Measurements from ENCODE around the gene CPNE8.
"Not testable (repeated sequence)": the region's sequence is repeated elsewhere in the genome, so short reads cannot be mapped to it uniquely, and the experiment has no call there.

Gene CPNE8

DNA sequence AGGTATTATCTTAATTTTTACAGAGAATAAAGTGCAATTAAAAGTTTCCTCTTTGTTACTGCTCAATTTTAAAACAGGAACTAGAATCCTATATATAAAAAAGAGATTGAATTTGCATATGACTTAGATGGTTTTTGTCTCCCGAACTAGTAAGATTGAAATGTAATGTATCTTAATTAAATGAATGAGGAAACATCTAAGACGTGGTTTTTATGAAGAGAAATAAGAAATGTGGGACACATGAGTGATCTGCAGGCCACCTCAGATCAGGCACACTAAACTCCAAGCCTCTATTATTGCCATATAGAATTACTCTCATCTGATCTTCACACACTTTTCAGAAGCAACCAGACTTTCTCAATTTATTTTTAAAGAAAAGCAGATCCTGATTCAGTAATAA is 158.6 kb downstream of the CPNE8 start:
- no peak overlapping the region for H3K9ac ChIP-seq (ENCODE audit: low read length)
- H3K27ac ChIP-seq (ENCODE audit: low read length), result no peak overlapping the region
- no peak for TF ChIP-seq CTCF (IDR thresholded peaks at IDR 0.05; ENCODE audit: low read length)
- no peak for TF ChIP-seq EZH2phosphoT487 (IDR thresholded peaks at IDR 0.05; ENCODE audit: low read length)
- TF ChIP-seq EZH2 (optimal IDR thresholded peaks at IDR 0.05; ENCODE audit: low read depth, low read length), result no peak
- DNase-seq, result no peak
- H3K79me2 ChIP-seq (ENCODE audit: low read length), result no peaks in the 10 kb centered on the region
- no peaks in the 10 kb centered on the region for H4K20me1 ChIP-seq (ENCODE audit: insufficient read depth, low read length)
- H3F3A ChIP-seq (ENCODE audit: insufficient read depth, low read length), result no peaks in the 10 kb centered on the region
- H3K9me2 ChIP-seq (replicated peaks; ENCODE audit: insufficient read depth, low read length), result no peaks in the 10 kb centered on the region
- H3K4me3 ChIP-seq (ENCODE audit: low read length), result no peak overlapping the region
- H3K9me3 ChIP-seq (replicated peaks; ENCODE audit: insufficient read depth, low read length), result no peaks in the 10 kb centered on the region
- H3K4me2 ChIP-seq (ENCODE audit: low read depth, low read length), result no peak overlapping the region
- H3K27me3 ChIP-seq (replicated peaks; ENCODE audit: insufficient read depth, low read length), result no peaks in the 10 kb centered on the region
- no peaks in the 10 kb centered on the region for H3K36me3 ChIP-seq (replicated peaks; ENCODE audit: insufficient read depth, low read length)
- H2AFZ ChIP-seq (ENCODE audit: low read length), result no peak overlapping the region
- no peaks in the 10 kb centered on the region for H3K4me1 ChIP-seq (ENCODE audit: low read length)

- Histone ChIP-seq H3K27me3 (replicated peaks; ENCODE audit: insufficient read depth, low read length) (no peaks in the 10 kb centered on the region), H3K4me1 (ENCODE audit: low read length) (no peaks in the 10 kb centered on the region), H3K9me3 (replicated peaks; ENCODE audit: insufficient read depth, low read length) (no peaks in the 10 kb centered on the region), H3K9ac (ENCODE audit: low read length) (no peak overlapping the region), H3K36me3 (replicated peaks; ENCODE audit: insufficient read depth, low read length) (no peaks in the 10 kb centered on the region), H3F3A (ENCODE audit: insufficient read depth, low read length) (no peaks in the 10 kb centered on the region), H3K4me2 (ENCODE audit: low read depth, low read length) (no peak overlapping the region), H3K4me3 (ENCODE audit: low read length) (no peak overlapping the region), H2AFZ (ENCODE audit: low read length) (no peak overlapping the region), H3K9me2 (replicated peaks; ENCODE audit: insufficient read depth, low read length) (no peaks in the 10 kb centered on the region), H3K27ac (ENCODE audit: low read length) (no peak overlapping the region), H3K79me2 (ENCODE audit: low read length) (no peaks in the 10 kb centered on the region), H4K20me1 (ENCODE audit: insufficient read depth, low read length) (no peaks in the 10 kb centered on the region)
- TF ChIP-seq EZH2phosphoT487 (IDR thresholded peaks at IDR 0.05; ENCODE audit: low read length) (no peak), EZH2 (optimal IDR thresholded peaks at IDR 0.05; ENCODE audit: low read depth, low read length) (no peak), CTCF (IDR thresholded peaks at IDR 0.05; ENCODE audit: low read length) (no peak)
- no peak for DNase-seq
Observed at GRCh38 chr12:38745601-38746000, 159.8 kb downstream of the CPNE8 start.

DNA sequence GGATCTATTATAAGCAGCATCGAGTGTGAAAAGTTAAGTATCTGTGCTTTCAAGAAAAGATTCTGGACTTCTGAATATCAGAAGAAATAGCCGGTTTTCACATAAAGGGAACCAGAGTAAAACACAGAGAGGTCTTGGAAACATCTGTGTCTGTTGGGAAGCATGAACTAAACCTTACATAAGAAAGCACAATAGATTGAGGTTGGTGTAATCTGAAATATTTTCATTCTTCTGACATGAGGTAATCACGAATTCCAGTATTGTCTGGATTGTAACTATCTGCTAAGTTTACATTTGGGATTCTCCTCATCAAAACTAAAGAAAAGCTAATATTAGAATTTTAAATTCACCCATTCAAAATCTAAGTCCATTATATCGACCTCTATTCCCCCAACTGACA is 161.3 kb downstream of the CPNE8 start:
- Histone ChIP-seq H3K4me2 (ENCODE audit: low read depth, low read length) (no peak overlapping the region), H3K27me3 (replicated peaks; ENCODE audit: insufficient read depth, low read length) (no peaks in the 10 kb centered on the region), H4K20me1 (ENCODE audit: insufficient read depth, low read length) (no peaks in the 10 kb centered on the region), H3K9ac (ENCODE audit: low read length) (no peak overlapping the region), H3K79me2 (ENCODE audit: low read length) (no peaks in the 10 kb centered on the region), H3K9me3 (replicated peaks; ENCODE audit: insufficient read depth, low read length) (no peaks in the 10 kb centered on the region), H3K36me3 (replicated peaks; ENCODE audit: insufficient read depth, low read length) (no peaks in the 10 kb centered on the region), H3F3A (ENCODE audit: insufficient read depth, low read length) (no peaks in the 10 kb centered on the region), H3K4me1 (ENCODE audit: low read length) (no peaks in the 10 kb centered on the region), H3K4me3 (ENCODE audit: low read length) (no peak overlapping the region), H2AFZ (ENCODE audit: low read length) (no peak overlapping the region), H3K9me2 (replicated peaks; ENCODE audit: insufficient read depth, low read length) (no peaks in the 10 kb centered on the region), H3K27ac (ENCODE audit: low read length) (no peak overlapping the region)
- TF ChIP-seq CTCF (IDR thresholded peaks at IDR 0.05; ENCODE audit: low read length) (no peak), EZH2phosphoT487 (IDR thresholded peaks at IDR 0.05; ENCODE audit: low read length) (no peak), EZH2 (optimal IDR thresholded peaks at IDR 0.05; ENCODE audit: low read depth, low read length) (no peak)
- DNase-seq, result no peak

DNA sequence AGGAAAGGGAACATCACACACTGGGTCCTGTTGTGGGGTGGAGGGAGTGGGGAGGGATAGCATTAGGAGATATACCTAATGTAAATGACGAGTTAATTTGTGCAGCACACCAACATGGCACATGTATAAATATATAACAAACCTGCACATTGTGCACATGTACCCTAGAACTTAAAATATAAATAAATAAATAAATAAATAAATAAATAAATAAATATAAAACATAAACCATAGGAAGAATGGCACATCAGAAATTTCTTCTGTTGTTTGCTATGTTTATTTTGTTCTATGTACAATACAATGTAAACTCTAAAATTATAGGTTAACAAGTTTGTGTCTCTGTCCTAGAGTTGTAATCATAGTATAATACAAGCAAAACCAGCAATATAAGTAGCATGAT is 162.9 kb downstream of the CPNE8 start:
- not testable (repeated sequence) for H3K9me3 ChIP-seq (replicated peaks; ENCODE audit: insufficient read depth, low read length); H3K79me2 ChIP-seq (ENCODE audit: low read length); H3K4me2 ChIP-seq (ENCODE audit: low read depth, low read length); H3K9ac ChIP-seq (ENCODE audit: low read length); H3K9me2 ChIP-seq (replicated peaks; ENCODE audit: insufficient read depth, low read length); H4K20me1 ChIP-seq (ENCODE audit: insufficient read depth, low read length); H2AFZ ChIP-seq (ENCODE audit: low read length); H3K27ac ChIP-seq (ENCODE audit: low read length); H3K4me1 ChIP-seq (ENCODE audit: low read length); H3K4me3 ChIP-seq (ENCODE audit: low read length); H3F3A ChIP-seq (ENCODE audit: insufficient read depth, low read length); H3K27me3 ChIP-seq (replicated peaks; ENCODE audit: insufficient read depth, low read length); DNase-seq; H3K36me3 ChIP-seq (replicated peaks; ENCODE audit: insufficient read depth, low read length)
